HFF-Myc (cell line): ENCODE data around the gene DENND1A.

ENCODE experiments used
- DNase-seq: peaks from one replicate; pipeline ENCODE4 v3.0.0-alpha.2; 2011; ENCODE audit warnings: low read depth; ENCODE audit errors: extremely low read depth
- H3K4me3 ChIP-seq: replicated peaks from 2 replicates; pipeline ENCODE4 v1.5.1; 2011; ENCODE audit warnings: low read depth, mild to moderate bottlenecking, control low read depth, low read length
- TF ChIP-seq, protein P1 (sequence below): IDR thresholded peaks from 2 replicates; pipeline ENCODE4 v1.5.1; 2012; ENCODE audit warnings: mild to moderate bottlenecking, low read depth, low read length, control low read depth; ENCODE audit errors: missing control alignments

The DENND1A gene

GRCh38 chr9:123691765-123692303 is 238.1 kb downstream of the DENND1A start:
- DNase-seq: no peak
- TF ChIP-seq, protein P1, sequence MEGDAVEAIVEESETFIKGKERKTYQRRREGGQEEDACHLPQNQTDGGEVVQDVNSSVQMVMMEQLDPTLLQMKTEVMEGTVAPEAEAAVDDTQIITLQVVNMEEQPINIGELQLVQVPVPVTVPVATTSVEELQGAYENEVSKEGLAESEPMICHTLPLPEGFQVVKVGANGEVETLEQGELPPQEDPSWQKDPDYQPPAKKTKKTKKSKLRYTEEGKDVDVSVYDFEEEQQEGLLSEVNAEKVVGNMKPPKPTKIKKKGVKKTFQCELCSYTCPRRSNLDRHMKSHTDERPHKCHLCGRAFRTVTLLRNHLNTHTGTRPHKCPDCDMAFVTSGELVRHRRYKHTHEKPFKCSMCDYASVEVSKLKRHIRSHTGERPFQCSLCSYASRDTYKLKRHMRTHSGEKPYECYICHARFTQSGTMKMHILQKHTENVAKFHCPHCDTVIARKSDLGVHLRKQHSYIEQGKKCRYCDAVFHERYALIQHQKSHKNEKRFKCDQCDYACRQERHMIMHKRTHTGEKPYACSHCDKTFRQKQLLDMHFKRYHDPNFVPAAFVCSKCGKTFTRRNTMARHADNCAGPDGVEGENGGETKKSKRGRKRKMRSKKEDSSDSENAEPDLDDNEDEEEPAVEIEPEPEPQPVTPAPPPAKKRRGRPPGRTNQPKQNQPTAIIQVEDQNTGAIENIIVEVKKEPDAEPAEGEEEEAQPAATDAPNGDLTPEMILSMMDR: no peak
- no peak overlapping the region for H3K4me3 ChIP-seq

- no peak overlapping the region for H3K4me3 ChIP-seq
- DNase-seq: no peak
- TF ChIP-seq, protein P1: no peak
These were observed 240.1 kb downstream of the DENND1A start for GRCh38 chr9:123689701-123690428.

DNA sequence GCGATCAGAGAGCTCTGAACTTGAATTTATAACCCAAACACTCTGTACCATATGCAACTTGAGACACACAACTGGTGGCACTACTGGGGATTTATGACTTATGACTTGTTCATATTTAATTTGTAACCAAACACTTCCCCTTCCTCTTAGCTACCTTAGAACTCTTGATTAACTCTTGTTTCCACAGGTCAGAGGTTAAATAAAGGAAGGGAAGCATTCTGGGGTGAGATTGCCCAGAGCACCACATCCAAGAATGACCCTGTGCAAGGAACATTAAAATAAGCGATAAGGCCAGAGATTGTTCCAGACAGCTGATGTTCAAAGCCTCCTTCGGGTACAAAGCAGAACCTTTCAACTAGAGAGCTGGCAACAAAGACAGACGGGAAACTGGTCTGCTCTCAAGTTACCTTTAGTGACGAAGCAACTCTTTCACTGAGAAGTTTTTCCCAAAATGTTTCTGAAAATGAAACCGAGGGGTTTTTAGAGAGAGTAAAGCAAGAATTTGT is 242.6 kb downstream of the DENND1A start:
- DNase-seq: no peak
- no peak overlapping the region for H3K4me3 ChIP-seq
- TF ChIP-seq, protein P1: no peak

- no peak overlapping the region for H3K4me3 ChIP-seq
- DNase-seq: no peak
- TF ChIP-seq, protein P1: no peak
These were observed 243.1 kb downstream of the DENND1A start for GRCh38 chr9:123686829-123687192.

GRCh38 chr9:123686131-123686828 is 243.6 kb downstream of the DENND1A start:
- TF ChIP-seq, protein P1: no peak
- no peak overlapping the region for H3K4me3 ChIP-seq
- DNase-seq: no peak

- TF ChIP-seq, protein P1: no peak
- no peak overlapping the region for H3K4me3 ChIP-seq
- no peak for DNase-seq
These were observed 244.3 kb downstream of the DENND1A start for GRCh38 chr9:123685489-123686083.
